ENCODE results near the gene HUS1.

GRCh38 chr7:47951374-47951773 is 28.0 kb downstream of the HUS1 start:
- TF ChIP-seq CTCF (IDR thresholded peaks at IDR 0.05) (no peak), POLR2A (IDR thresholded peaks at IDR 0.05) (no peak), EP300 (IDR thresholded peaks at IDR 0.05; ENCODE audit: low read depth) (no peak)

Data from transverse colon (tissue), 3 donors.